ENCODE data around the gene PSMG4. TPM values are rescaled to one million over a fixed set of nuclear protein-coding genes. Genes with fewer than 3 reads are reported as not detected.

PSMG4 gene
- total and polyA plus RNA-seq, 8 donors: 4.0 to 92.7 (median 27.4) TPM

GRCh38 chr6:3277251-3277650, 18.5 kb downstream of the PSMG4 start:
- Histone ChIP-seq H3K4me3 (no peak overlapping the region), H3K36me3 (peaks cover 13 to 59% (median 48%) of the 10 kb centered on the region in 4 donors), H3K9me3 (no peaks in the 10 kb centered on the region), H3K27me3 (no peaks in the 10 kb centered on the region), H3K4me1 (peaks cover 0 to 23% (median 8%) of the 10 kb centered on the region in 4 donors), H3K27ac (no peak overlapping the region)
- no peak for DNase-seq
- no peak for TF ChIP-seq EP300 (IDR thresholded peaks at IDR 0.05)
- TF ChIP-seq POLR2A (IDR thresholded peaks at IDR 0.05): no peak
- TF ChIP-seq POLR2AphosphoS5 (IDR thresholded peaks at IDR 0.05): no peak
- TF ChIP-seq CTCF (IDR thresholded peaks at IDR 0.05): no peak
- intact Hi-C loops (cut with DNase I; ENCODE audit: low total_unique reads): loop anchor here (5.0 to 10.0 kb wide), 2 partner anchors 455 to 698 kb away; no protein-coding TSS in a partner anchor
- whole genome bisulfite sequencing, 5 donors: 65 to 84% (median 75%) methylated on average over 11 to 12 of the region's 12 CpGs

- peaks cover 7 to 59% (median 47%) of the 10 kb centered on the region in 4 donors for H3K36me3 ChIP-seq
- no peaks in the 10 kb centered on the region for H3K9me3 ChIP-seq
- 75 to 81% (median 80%) methylated on average over 9 of the region's 9 CpGs for WGBS, 5 donors
- intact Hi-C loops (cut with DNase I; ENCODE audit: low total_unique reads): loop anchor here (5.0 to 10.0 kb wide), 2 partner anchors 454 to 697 kb away; no protein-coding TSS in a partner anchor
- DNase-seq: no peak
- H3K27me3 ChIP-seq: no peaks in the 10 kb centered on the region
- no peak overlapping the region for H3K27ac ChIP-seq
- peaks cover 0 to 30% (median 11%) of the 10 kb centered on the region in 4 donors for H3K4me1 ChIP-seq
- H3K4me3 ChIP-seq: no peak overlapping the region
- TF ChIP-seq EP300 (IDR thresholded peaks at IDR 0.05) (no peak), CTCF (IDR thresholded peaks at IDR 0.05) (no peak), POLR2A (IDR thresholded peaks at IDR 0.05) (no peak), POLR2AphosphoS5 (IDR thresholded peaks at IDR 0.05) (no peak)
Observed at GRCh38 chr6:3277851-3278416, 19.2 kb downstream of the PSMG4 start.

GRCh38 chr6:3278691-3279090, 19.9 kb downstream of the PSMG4 start:
- H3K4me3 ChIP-seq: no peak overlapping the region
- no peaks in the 10 kb centered on the region for H3K27me3 ChIP-seq
- intact Hi-C loops (cut with DNase I; ENCODE audit: low total_unique reads): loop anchor here (5.0 to 10.0 kb wide), 2 partner anchors 454 to 696 kb away; no protein-coding TSS in a partner anchor
- no peaks in the 10 kb centered on the region for H3K9me3 ChIP-seq
- WGBS, 5 donors: 75 to 86% (median 84%) methylated on average over 4 of the region's 4 CpGs
- no peak overlapping the region for H3K27ac ChIP-seq
- H3K36me3 ChIP-seq: peaks cover 6 to 59% (median 47%) of the 10 kb centered on the region in 4 donors
- peaks cover 0 to 33% (median 12%) of the 10 kb centered on the region in 4 donors for H3K4me1 ChIP-seq
- no peak for DNase-seq
- TF ChIP-seq POLR2A (IDR thresholded peaks at IDR 0.05) (no peak), EP300 (IDR thresholded peaks at IDR 0.05) (no peak), CTCF (IDR thresholded peaks at IDR 0.05) (no peak), POLR2AphosphoS5 (IDR thresholded peaks at IDR 0.05) (no peak)

- Histone ChIP-seq H3K4me1 (peaks cover 0 to 28% (median 12%) of the 10 kb centered on the region in 4 donors), H3K9me3 (no peaks in the 10 kb centered on the region), H3K36me3 (peaks cover 11 to 65% (median 54%) of the 10 kb centered on the region in 4 donors), H3K27me3 (no peaks in the 10 kb centered on the region), H3K4me3 (no peak overlapping the region), H3K27ac (no peak overlapping the region)
- WGBS, 5 donors: 78 to 83% (median 83%) methylated on average over 14 of the region's 14 CpGs
- DNase-seq: no peak
- TF ChIP-seq POLR2A (IDR thresholded peaks at IDR 0.05) (no peak), POLR2AphosphoS5 (IDR thresholded peaks at IDR 0.05) (no peak), CTCF (IDR thresholded peaks at IDR 0.05) (no peak), EP300 (IDR thresholded peaks at IDR 0.05) (no peak)
- intact Hi-C loops (cut with DNase I; ENCODE audit: low total_unique reads): no loop called here
Observed at GRCh38 chr6:3280091-3280490, 21.3 kb downstream of the PSMG4 start.

All from stomach (tissue), 9 donors.